Nasal cavity respiratory epithelium epithelial cell of viscerocranial mucosa (primary cell): ENCODE data around the gene TUBB8B. TPM values are rescaled to one million over a fixed set of nuclear protein-coding genes. Genes with fewer than 3 reads are reported as not detected.

Experiments used
- total RNA-seq: library from RNA; depleted of rRNA; stranded (reverse); fragments of >200 nt; gene quantifications from 2 replicates; pipeline ENCODE4 v1.2.3, GENCODE V29; 2014

Gene TUBB8B
- total RNA-seq: under 0.01 and 0.43 TPM in 2 replicates

GRCh38 chr18:49176-49665 lies at the start of gene TUBB8B:
Gene TUBB8B, minus strand, starts transcription at chr18:49615. Its CDS starts 58 bp downstream, at chr18:49557.

Other genes starting within 250 kb of the TUBB8B start
- 27.0 and 93.2 TPM in 2 replicates for gene USP14, start 108.9 kb upstream of the TUBB8B start, total RNA-seq
- 35.9 and 42.6 TPM in 2 replicates for gene THOC1, start 218.4 kb upstream of the TUBB8B start, total RNA-seq